ENCODE measurements around the gene MPC1L.

Gene MPC1L

GRCh38 chrX:40651620-40652223, 28.5 kb downstream of the MPC1L start:
- FAIRE-seq: peak; percentile 84

GRCh38 chrX:40652664-40653063, 29.4 kb downstream of the MPC1L start:
- no peak for FAIRE-seq
- TF ChIP-seq PAX5 (IDR thresholded peaks at IDR 0.05; ENCODE audit: insufficient read depth, low read length, severe bottlenecking) (no peak), SPI1 (IDR thresholded peaks at IDR 0.05; ENCODE audit: low read depth, low read length) (no peak), POU2F2 (IDR thresholded peaks at IDR 0.05; ENCODE audit: low read depth, low read length) (no peak), POLR2AphosphoS5 (IDR thresholded peaks at IDR 0.05; ENCODE audit: low read depth, low read length) (no peak), TAF1 (IDR thresholded peaks at IDR 0.05; ENCODE audit: low read depth, low read length) (no peak), POLR2A (IDR thresholded peaks at IDR 0.05; ENCODE audit: low read depth, low read length) (no peak)
- no peak for DNase-seq (ENCODE audit: insufficient read length, low spot score)

More at GRCh38 chrX:40651620-40652223, 28.5 kb downstream of the MPC1L start:
- no peak for DNase-seq (ENCODE audit: insufficient read length, low spot score)
- no peak for TF ChIP-seq POLR2AphosphoS5 (IDR thresholded peaks at IDR 0.05; ENCODE audit: low read depth, low read length)
- TF ChIP-seq PAX5 (IDR thresholded peaks at IDR 0.05; ENCODE audit: insufficient read depth, low read length, severe bottlenecking): no peak
- TF ChIP-seq SPI1 (IDR thresholded peaks at IDR 0.05; ENCODE audit: low read depth, low read length): no peak
- TF ChIP-seq POLR2A (IDR thresholded peaks at IDR 0.05; ENCODE audit: low read depth, low read length): no peak
- no peak for TF ChIP-seq POU2F2 (IDR thresholded peaks at IDR 0.05; ENCODE audit: low read depth, low read length)
- TF ChIP-seq TAF1 (IDR thresholded peaks at IDR 0.05; ENCODE audit: low read depth, low read length): no peak

GRCh38 chrX:40653535-40653934, 30.3 kb downstream of the MPC1L start:
- FAIRE-seq: no peak
- no peak for TF ChIP-seq POU2F2 (IDR thresholded peaks at IDR 0.05; ENCODE audit: low read depth, low read length)
- TF ChIP-seq SPI1 (IDR thresholded peaks at IDR 0.05; ENCODE audit: low read depth, low read length): no peak
- no peak for TF ChIP-seq POLR2A (IDR thresholded peaks at IDR 0.05; ENCODE audit: low read depth, low read length)
- no peak for TF ChIP-seq TAF1 (IDR thresholded peaks at IDR 0.05; ENCODE audit: low read depth, low read length)
- no peak for TF ChIP-seq PAX5 (IDR thresholded peaks at IDR 0.05; ENCODE audit: insufficient read depth, low read length, severe bottlenecking)
- TF ChIP-seq POLR2AphosphoS5 (IDR thresholded peaks at IDR 0.05; ENCODE audit: low read depth, low read length): no peak

GRCh38 chrX:40660381-40660780, 37.2 kb downstream of the MPC1L start:
- no peak for TF ChIP-seq SPI1 (IDR thresholded peaks at IDR 0.05; ENCODE audit: low read depth, low read length)
- TF ChIP-seq POLR2AphosphoS5 (IDR thresholded peaks at IDR 0.05; ENCODE audit: low read depth, low read length): no peak
- TF ChIP-seq POLR2A (IDR thresholded peaks at IDR 0.05; ENCODE audit: low read depth, low read length): no peak
- TF ChIP-seq TAF1 (IDR thresholded peaks at IDR 0.05; ENCODE audit: low read depth, low read length): no peak
- TF ChIP-seq POU2F2 (IDR thresholded peaks at IDR 0.05; ENCODE audit: low read depth, low read length): no peak
- no peak for TF ChIP-seq PAX5 (IDR thresholded peaks at IDR 0.05; ENCODE audit: insufficient read depth, low read length, severe bottlenecking)
- DNase-seq (ENCODE audit: insufficient read length, low spot score) (no peak), FAIRE-seq (no peak)

More at GRCh38 chrX:40653535-40653934, 30.3 kb downstream of the MPC1L start:
- DNase-seq (ENCODE audit: insufficient read length, low spot score): no peak

DNA sequence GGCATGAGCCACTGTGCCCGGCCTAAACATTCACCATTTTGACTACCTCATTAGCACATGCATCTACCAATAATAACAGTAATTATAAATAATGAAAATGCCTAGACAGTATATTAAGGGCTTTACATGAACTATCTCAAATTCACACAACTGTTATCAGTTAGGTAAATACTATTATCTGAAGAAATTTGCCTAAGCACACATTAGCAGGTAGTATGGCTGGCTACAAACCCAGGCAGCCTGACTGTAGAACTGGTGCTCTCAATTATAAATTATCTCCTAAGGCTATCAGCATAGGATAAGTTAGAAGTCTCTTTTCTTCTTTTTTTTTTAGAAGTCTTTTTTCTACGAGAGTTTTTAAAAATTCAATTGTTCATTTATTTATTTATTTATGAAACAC, 38.3 kb downstream of the MPC1L start:
- DNase-seq (ENCODE audit: insufficient read length, low spot score): no peak
- TF ChIP-seq SPI1 (IDR thresholded peaks at IDR 0.05; ENCODE audit: low read depth, low read length) (no peak), POLR2AphosphoS5 (IDR thresholded peaks at IDR 0.05; ENCODE audit: low read depth, low read length) (no peak), PAX5 (IDR thresholded peaks at IDR 0.05; ENCODE audit: insufficient read depth, low read length, severe bottlenecking) (no peak), POLR2A (IDR thresholded peaks at IDR 0.05; ENCODE audit: low read depth, low read length) (no peak), TAF1 (IDR thresholded peaks at IDR 0.05; ENCODE audit: low read depth, low read length) (no peak), POU2F2 (IDR thresholded peaks at IDR 0.05; ENCODE audit: low read depth, low read length) (no peak)

GRCh38 chrX:40663078-40663740, 40.0 kb downstream of the MPC1L start:
- no peak for TF ChIP-seq SPI1 (IDR thresholded peaks at IDR 0.05; ENCODE audit: low read depth, low read length)
- no peak for TF ChIP-seq POLR2A (IDR thresholded peaks at IDR 0.05; ENCODE audit: low read depth, low read length)
- no peak for TF ChIP-seq PAX5 (IDR thresholded peaks at IDR 0.05; ENCODE audit: insufficient read depth, low read length, severe bottlenecking)
- FAIRE-seq: peak; percentile 16
- DNase-seq (ENCODE audit: insufficient read length, low spot score): no peak

More for the DNA sequence above, 38.3 kb downstream of the MPC1L start:
- FAIRE-seq: no peak

- no peak for DNase-seq (ENCODE audit: insufficient read length, low spot score)
- no peak for FAIRE-seq
- TF ChIP-seq TAF1 (IDR thresholded peaks at IDR 0.05; ENCODE audit: low read depth, low read length) (no peak), POLR2A (IDR thresholded peaks at IDR 0.05; ENCODE audit: low read depth, low read length) (no peak), SPI1 (IDR thresholded peaks at IDR 0.05; ENCODE audit: low read depth, low read length) (no peak), PAX5 (IDR thresholded peaks at IDR 0.05; ENCODE audit: insufficient read depth, low read length, severe bottlenecking) (no peak), POU2F2 (IDR thresholded peaks at IDR 0.05; ENCODE audit: low read depth, low read length) (no peak), POLR2AphosphoS5 (IDR thresholded peaks at IDR 0.05; ENCODE audit: low read depth, low read length) (no peak)
These were observed 40.8 kb downstream of the MPC1L start for GRCh38 chrX:40663880-40664630.

- FAIRE-seq (no peak), DNase-seq (ENCODE audit: insufficient read length, low spot score) (no peak)
- TF ChIP-seq POLR2AphosphoS5 (IDR thresholded peaks at IDR 0.05; ENCODE audit: low read depth, low read length): no peak
These were observed 47.9 kb downstream of the MPC1L start for GRCh38 chrX:40671126-40671525.
